GM23338 (cell line): ENCODE measurements around the gene QSOX1. TPM values are rescaled to one million over a fixed set of nuclear protein-coding genes. Genes with fewer than 3 reads are reported as not detected.

Source experiments
- ATAC-seq: fragments of 200-7000 bp; cut with Tn5 transposase; 3 replicates; pipeline ENCODE4 v1.9.1; 2020
- DNase-seq: peaks from one replicate; pipeline ENCODE4 v3.0.0-alpha.2; 2015; ENCODE audit warnings: low spot score
- H2AFZ ChIP-seq: fragments of 200-600 bp; sonication (generic); 2 replicates; pipeline ENCODE4 v1.8.0; 2016; ENCODE audit warnings: antibody characterized with exemption, mild to moderate bottlenecking, moderate library complexity
- H3F3A ChIP-seq: fragments of 200-600 bp; sonication (generic); replicated peaks from 2 replicates; pipeline ENCODE4 v1.8.0; 2017; ENCODE audit warnings: antibody characterized with exemption, mixed run types, low read depth
- H3K27ac ChIP-seq: fragments of 200-600 bp; sonication (generic); 2 replicates; pipeline ENCODE4 v1.6.1; 2016; ENCODE audit warnings: low read depth
- H3K27me3 ChIP-seq: fragments of 200-600 bp; sonication (generic); 2 replicates; pipeline ENCODE4 v1.8.0; 2016; ENCODE audit warnings: mild to moderate bottlenecking, mixed run types, moderate library complexity; ENCODE audit not compliant: insufficient read depth
- H3K36me3 ChIP-seq: fragments of 200-600 bp; sonication (generic); 2 replicates; pipeline ENCODE4 v1.8.0; 2016; ENCODE audit warnings: mild to moderate bottlenecking; ENCODE audit not compliant: insufficient read depth
- H3K4me1 ChIP-seq: fragments of 200-600 bp; sonication (generic); 2 replicates; pipeline ENCODE4 v1.8.0; 2016; ENCODE audit warnings: mild to moderate bottlenecking, moderate library complexity; ENCODE audit not compliant: insufficient read depth
- H3K4me2 ChIP-seq: fragments of 200-600 bp; sonication (generic); 2 replicates; pipeline ENCODE4 v1.7.1; 2017; ENCODE audit warnings: mixed run types
- H3K4me3 ChIP-seq: fragments of 200-600 bp; sonication (generic); 2 replicates; pipeline ENCODE4 v1.6.1; 2016; ENCODE audit warnings: mixed run types
- H3K79me2 ChIP-seq: fragments of 200-600 bp; sonication (generic); replicated peaks from 2 replicates; pipeline ENCODE4 v1.8.0; 2017; ENCODE audit warnings: mild to moderate bottlenecking; ENCODE audit not compliant: insufficient read depth
- H3K9me2 ChIP-seq: fragments of 200-600 bp; sonication (generic); 2 replicates; pipeline ENCODE4 v1.8.0; 2017; ENCODE audit not compliant: insufficient read depth
- H4K20me1 ChIP-seq: fragments of 200-600 bp; sonication (generic); replicated peaks from 2 replicates; pipeline ENCODE4 v1.8.0; 2017; ENCODE audit warnings: mild to moderate bottlenecking; ENCODE audit not compliant: insufficient read depth
- H3K27ac Mint-ChIP-seq: 2 replicates; pipeline ENCODE4 v1.8.0; 2020; ENCODE audit warnings: inconsistent platforms, mild to moderate bottlenecking, moderate library complexity, mixed read lengths
- H3K27me3 Mint-ChIP-seq: 3 replicates; pipeline ENCODE4 v1.8.0; 2022; ENCODE audit warnings: low read depth, mild to moderate bottlenecking, moderate library complexity, mixed read lengths, inconsistent platforms; ENCODE audit not compliant: insufficient read depth, poor library complexity
- H3K36me3 Mint-ChIP-seq: 3 replicates; pipeline ENCODE4 v1.8.0; 2021; ENCODE audit warnings: low read depth, mild to moderate bottlenecking, inconsistent platforms, moderate library complexity, mixed read lengths
- H3K4me1 Mint-ChIP-seq: 3 replicates; pipeline ENCODE4 v1.8.0; 2020; ENCODE audit warnings: mild to moderate bottlenecking, inconsistent platforms, mixed read lengths
- H3K4me3 Mint-ChIP-seq: 3 replicates; pipeline ENCODE4 v1.8.0; 2021; ENCODE audit warnings: moderate library complexity, mild to moderate bottlenecking, inconsistent platforms, mixed read lengths
- H3K9me3 Mint-ChIP-seq: 3 replicates; pipeline ENCODE4 v1.8.0; 2020; ENCODE audit warnings: moderate library complexity, mild to moderate bottlenecking, inconsistent platforms, mixed read lengths
- CREB1 ChIP-seq: fragments of 250-450 bp; sonication (Bioruptor Pico); IDR thresholded peaks from 2 replicates; pipeline ENCODE4 v1.5.0; 2020; ENCODE audit warnings: low read depth, mild to moderate bottlenecking, moderate library complexity
- ETS1 ChIP-seq: IDR thresholded peaks from 2 replicates; pipeline ENCODE4 v1.6.1; 2016; ENCODE audit warnings: antibody characterized with exemption
- EZH2 ChIP-seq: fragments of 200-600 bp; sonication (generic); IDR thresholded peaks from one replicate; pipeline ENCODE4 v1.8.0; 2017; ENCODE audit warnings: antibody characterized with exemption, mild to moderate bottlenecking, low read depth; ENCODE audit not compliant: unreplicated experiment
- EZH2phosphoT487 ChIP-seq: fragments of 200-600 bp; sonication (generic); IDR thresholded peaks from one replicate; pipeline ENCODE4 v1.8.1; 2018; ENCODE audit warnings: antibody characterized with exemption; ENCODE audit not compliant: unreplicated experiment
- JUNB ChIP-seq: IDR thresholded peaks from one replicate; pipeline ENCODE4 v1.6.1; 2016; ENCODE audit warnings: antibody characterized with exemption; ENCODE audit not compliant: unreplicated experiment
- NANOG ChIP-seq: IDR thresholded peaks from 2 replicates; pipeline ENCODE4 v1.6.1; 2016; ENCODE audit warnings: antibody characterized with exemption, borderline replicate concordance
- POLR2AphosphoS5 ChIP-seq: IDR thresholded peaks from 2 replicates; pipeline ENCODE4 v1.6.1; 2016; ENCODE audit warnings: antibody characterized with exemption, low read depth
- STAT1 ChIP-seq: IDR thresholded peaks from one replicate; pipeline ENCODE4 v1.6.1; 2016; ENCODE audit warnings: antibody characterized with exemption; ENCODE audit not compliant: unreplicated experiment
- ZNF114 ChIP-seq: fragments of 250-450 bp; sonication (Bioruptor Pico); IDR thresholded peaks from 2 replicates; pipeline ENCODE4 v1.5.0; 2020; ENCODE audit warnings: mild to moderate bottlenecking, moderate library complexity
- ZNF331 ChIP-seq: fragments of 250-450 bp; sonication (Bioruptor Pico); IDR thresholded peaks from 2 replicates; pipeline ENCODE4 v1.5.0; 2020; ENCODE audit warnings: low read depth, mild to moderate bottlenecking, moderate library complexity
- polyA plus RNA-seq: library from polyadenylated mRNA; unstranded; fragments of >200 nt; fragmentation: Nextera tagmentation; extraction: Ambion mirVana; gene quantifications from 2 replicates; pipeline ENCODE4 v1.2.1, GENCODE V29; 2016
- total RNA-seq: library from RNA; depleted of rRNA; stranded (reverse); fragments of >200 nt; shearing (Covaris generic); gene quantifications from 2 replicates; pipeline ENCODE4 v1.2.3, GENCODE V29; 2014
- TF ChIP-seq, protein P1 (sequence below): fragments of 250-450 bp; sonication (Bioruptor Pico); IDR thresholded peaks from 2 replicates; pipeline ENCODE4 v1.5.0; 2020; ENCODE audit warnings: mild to moderate bottlenecking, moderate library complexity
- TF ChIP-seq, protein P2 (sequence below): IDR thresholded peaks from one replicate; pipeline ENCODE4 v1.6.1; 2018; ENCODE audit warnings: antibody characterized with exemption; ENCODE audit not compliant: unreplicated experiment

The QSOX1 gene
- total and polyA plus RNA-seq, 2 experiments from 2014 or later = 47.8 to 119 TPM

DNA sequence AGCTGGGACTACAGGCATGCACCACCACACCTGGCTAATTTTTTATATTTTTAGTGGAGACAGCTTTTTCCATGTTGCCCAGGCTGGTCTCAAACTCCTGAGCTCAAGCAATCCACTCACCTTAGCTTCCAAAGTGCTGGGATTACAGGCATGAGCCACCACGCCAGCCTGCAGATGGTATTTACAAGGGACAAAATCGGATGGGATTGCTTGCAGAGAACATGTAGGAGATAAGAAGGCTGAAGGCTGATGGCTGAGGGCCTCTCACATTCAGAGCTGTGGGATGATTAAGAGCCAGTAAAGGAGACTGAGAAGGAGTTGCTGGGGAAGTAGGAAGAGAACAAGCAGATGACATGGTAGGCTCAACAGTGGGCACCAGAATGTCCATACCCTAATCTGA lies 24.0 kb upstream of the QSOX1 start:
- Mint-ChIP-seq H3K27me3 (no peaks in the 10 kb centered on the region), H3K27ac (no peak overlapping the region), H3K4me3 (no peak overlapping the region), H3K36me3 (no peaks in the 10 kb centered on the region), H3K4me1 (peaks cover 14% of the 10 kb centered on the region), H3K9me3 (no peaks in the 10 kb centered on the region; the same call in 2 of the 3 replicates)
- Histone ChIP-seq H3K27ac (no peak overlapping the region), H3K4me1 (no peaks in the 10 kb centered on the region), H3K27me3 (no peaks in the 10 kb centered on the region), H3K4me2 (no peak overlapping the region), H3K9me2 (no peaks in the 10 kb centered on the region), H3K79me2 (no peaks in the 10 kb centered on the region), H3K4me3 (no peak overlapping the region), H2AFZ (no peak overlapping the region), H3K36me3 (no peaks in the 10 kb centered on the region), H4K20me1 (no peaks in the 10 kb centered on the region), H3F3A (no peaks in the 10 kb centered on the region)
- no peak for ATAC-seq
- TF ChIP-seq ZNF331 (CRISPR knock-in tag) = no peak
- TF ChIP-seq NANOG = no peak
- no peak for TF ChIP-seq CREB1
- TF ChIP-seq JUNB = no peak
- no peak for TF ChIP-seq POLR2AphosphoS5
- no peak for DNase-seq

- H2AFZ ChIP-seq = no peak overlapping the region
- no peak overlapping the region for H3K4me2 ChIP-seq
- Mint-ChIP-seq H3K27me3 (no peaks in the 10 kb centered on the region), H3K4me1 (peaks cover 12% of the 10 kb centered on the region), H3K9me3 (no peaks in the 10 kb centered on the region; the same call in 2 of the 3 replicates), H3K4me3 (no peak overlapping the region), H3K36me3 (no peaks in the 10 kb centered on the region), H3K27ac (no peak overlapping the region)
- DNase-seq (no peak), ATAC-seq (no peak)
- H3K36me3 ChIP-seq = no peaks in the 10 kb centered on the region
- no peaks in the 10 kb centered on the region for H3K4me1 ChIP-seq
- H4K20me1 ChIP-seq = no peaks in the 10 kb centered on the region
- H3K27me3 ChIP-seq = no peaks in the 10 kb centered on the region
- H3K79me2 ChIP-seq = no peaks in the 10 kb centered on the region
- H3F3A ChIP-seq = no peaks in the 10 kb centered on the region
- H3K4me3 ChIP-seq = no peak overlapping the region
- H3K27ac ChIP-seq = no peak overlapping the region
- H3K9me2 ChIP-seq = no peaks in the 10 kb centered on the region
- TF ChIP-seq, protein P1, sequence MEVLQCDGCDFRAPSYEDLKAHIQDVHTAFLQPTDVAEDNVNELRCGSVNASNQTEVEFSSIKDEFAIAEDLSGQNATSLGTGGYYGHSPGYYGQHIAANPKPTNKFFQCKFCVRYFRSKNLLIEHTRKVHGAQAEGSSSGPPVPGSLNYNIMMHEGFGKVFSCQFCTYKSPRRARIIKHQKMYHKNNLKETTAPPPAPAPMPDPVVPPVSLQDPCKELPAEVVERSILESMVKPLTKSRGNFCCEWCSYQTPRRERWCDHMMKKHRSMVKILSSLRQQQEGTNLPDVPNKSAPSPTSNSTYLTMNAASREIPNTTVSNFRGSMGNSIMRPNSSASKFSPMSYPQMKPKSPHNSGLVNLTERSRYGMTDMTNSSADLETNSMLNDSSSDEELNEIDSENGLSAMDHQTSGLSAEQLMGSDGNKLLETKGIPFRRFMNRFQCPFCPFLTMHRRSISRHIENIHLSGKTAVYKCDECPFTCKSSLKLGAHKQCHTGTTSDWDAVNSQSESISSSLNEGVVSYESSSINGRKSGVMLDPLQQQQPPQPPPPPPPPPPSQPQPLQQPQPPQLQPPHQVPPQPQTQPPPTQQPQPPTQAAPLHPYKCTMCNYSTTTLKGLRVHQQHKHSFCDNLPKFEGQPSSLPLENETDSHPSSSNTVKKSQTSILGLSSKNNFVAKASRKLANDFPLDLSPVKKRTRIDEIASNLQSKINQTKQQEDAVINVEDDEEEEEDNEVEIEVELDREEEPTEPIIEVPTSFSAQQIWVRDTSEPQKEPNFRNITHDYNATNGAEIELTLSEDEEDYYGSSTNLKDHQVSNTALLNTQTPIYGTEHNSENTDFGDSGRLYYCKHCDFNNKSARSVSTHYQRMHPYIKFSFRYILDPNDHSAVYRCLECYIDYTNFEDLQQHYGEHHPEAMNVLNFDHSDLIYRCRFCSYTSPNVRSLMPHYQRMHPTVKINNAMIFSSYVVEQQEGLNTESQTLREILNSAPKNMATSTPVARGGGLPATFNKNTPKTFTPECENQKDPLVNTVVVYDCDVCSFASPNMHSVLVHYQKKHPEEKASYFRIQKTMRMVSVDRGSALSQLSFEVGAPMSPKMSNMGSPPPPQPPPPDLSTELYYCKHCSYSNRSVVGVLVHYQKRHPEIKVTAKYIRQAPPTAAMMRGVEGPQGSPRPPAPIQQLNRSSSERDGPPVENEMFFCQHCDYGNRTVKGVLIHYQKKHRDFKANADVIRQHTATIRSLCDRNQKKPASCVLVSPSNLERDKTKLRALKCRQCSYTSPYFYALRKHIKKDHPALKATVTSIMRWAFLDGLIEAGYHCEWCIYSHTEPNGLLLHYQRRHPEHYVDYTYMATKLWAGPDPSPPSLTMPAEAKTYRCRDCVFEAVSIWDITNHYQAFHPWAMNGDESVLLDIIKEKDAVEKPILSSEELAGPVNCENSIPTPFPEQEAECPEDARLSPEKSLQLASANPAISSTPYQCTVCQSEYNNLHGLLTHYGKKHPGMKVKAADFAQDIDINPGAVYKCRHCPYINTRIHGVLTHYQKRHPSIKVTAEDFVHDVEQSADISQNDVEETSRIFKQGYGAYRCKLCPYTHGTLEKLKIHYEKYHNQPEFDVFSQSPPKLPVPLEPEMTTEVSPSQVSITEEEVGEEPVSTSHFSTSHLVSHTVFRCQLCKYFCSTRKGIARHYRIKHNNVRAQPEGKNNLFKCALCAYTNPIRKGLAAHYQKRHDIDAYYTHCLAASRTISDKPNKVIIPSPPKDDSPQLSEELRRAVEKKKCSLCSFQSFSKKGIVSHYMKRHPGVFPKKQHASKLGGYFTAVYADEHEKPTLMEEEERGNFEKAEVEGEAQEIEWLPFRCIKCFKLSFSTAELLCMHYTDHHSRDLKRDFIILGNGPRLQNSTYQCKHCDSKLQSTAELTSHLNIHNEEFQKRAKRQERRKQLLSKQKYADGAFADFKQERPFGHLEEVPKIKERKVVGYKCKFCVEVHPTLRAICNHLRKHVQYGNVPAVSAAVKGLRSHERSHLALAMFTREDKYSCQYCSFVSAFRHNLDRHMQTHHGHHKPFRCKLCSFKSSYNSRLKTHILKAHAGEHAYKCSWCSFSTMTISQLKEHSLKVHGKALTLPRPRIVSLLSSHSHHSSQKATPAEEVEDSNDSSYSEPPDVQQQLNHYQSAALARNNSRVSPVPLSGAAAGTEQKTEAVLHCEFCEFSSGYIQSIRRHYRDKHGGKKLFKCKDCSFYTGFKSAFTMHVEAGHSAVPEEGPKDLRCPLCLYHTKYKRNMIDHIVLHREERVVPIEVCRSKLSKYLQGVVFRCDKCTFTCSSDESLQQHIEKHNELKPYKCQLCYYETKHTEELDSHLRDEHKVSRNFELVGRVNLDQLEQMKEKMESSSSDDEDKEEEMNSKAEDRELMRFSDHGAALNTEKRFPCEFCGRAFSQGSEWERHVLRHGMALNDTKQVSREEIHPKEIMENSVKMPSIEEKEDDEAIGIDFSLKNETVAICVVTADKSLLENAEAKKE (CRISPR knock-in tag) = no peak
- no peak for TF ChIP-seq EZH2phosphoT487
- TF ChIP-seq CREB1 = no peak
- no peak for TF ChIP-seq JUNB
- no peak for TF ChIP-seq STAT1
- TF ChIP-seq, protein P2, sequence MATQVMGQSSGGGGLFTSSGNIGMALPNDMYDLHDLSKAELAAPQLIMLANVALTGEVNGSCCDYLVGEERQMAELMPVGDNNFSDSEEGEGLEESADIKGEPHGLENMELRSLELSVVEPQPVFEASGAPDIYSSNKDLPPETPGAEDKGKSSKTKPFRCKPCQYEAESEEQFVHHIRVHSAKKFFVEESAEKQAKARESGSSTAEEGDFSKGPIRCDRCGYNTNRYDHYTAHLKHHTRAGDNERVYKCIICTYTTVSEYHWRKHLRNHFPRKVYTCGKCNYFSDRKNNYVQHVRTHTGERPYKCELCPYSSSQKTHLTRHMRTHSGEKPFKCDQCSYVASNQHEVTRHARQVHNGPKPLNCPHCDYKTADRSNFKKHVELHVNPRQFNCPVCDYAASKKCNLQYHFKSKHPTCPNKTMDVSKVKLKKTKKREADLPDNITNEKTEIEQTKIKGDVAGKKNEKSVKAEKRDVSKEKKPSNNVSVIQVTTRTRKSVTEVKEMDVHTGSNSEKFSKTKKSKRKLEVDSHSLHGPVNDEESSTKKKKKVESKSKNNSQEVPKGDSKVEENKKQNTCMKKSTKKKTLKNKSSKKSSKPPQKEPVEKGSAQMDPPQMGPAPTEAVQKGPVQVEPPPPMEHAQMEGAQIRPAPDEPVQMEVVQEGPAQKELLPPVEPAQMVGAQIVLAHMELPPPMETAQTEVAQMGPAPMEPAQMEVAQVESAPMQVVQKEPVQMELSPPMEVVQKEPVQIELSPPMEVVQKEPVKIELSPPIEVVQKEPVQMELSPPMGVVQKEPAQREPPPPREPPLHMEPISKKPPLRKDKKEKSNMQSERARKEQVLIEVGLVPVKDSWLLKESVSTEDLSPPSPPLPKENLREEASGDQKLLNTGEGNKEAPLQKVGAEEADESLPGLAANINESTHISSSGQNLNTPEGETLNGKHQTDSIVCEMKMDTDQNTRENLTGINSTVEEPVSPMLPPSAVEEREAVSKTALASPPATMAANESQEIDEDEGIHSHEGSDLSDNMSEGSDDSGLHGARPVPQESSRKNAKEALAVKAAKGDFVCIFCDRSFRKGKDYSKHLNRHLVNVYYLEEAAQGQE = no peak
- no peak for TF ChIP-seq POLR2AphosphoS5
- no peak for TF ChIP-seq ETS1
- TF ChIP-seq ZNF114 (CRISPR knock-in tag) = no peak
- no peak for TF ChIP-seq EZH2
These were observed 23.2 kb upstream of the QSOX1 start for GRCh38 chr1:180131510-180131909.
